DMS53 (cell line): ENCODE measurements around the gene SGCD.

Experiments
- DNase-seq: peaks from one replicate; lab custom pipeline; 2025; lab: John Stamatoyannopoulos, UW

The SGCD gene

DNA sequence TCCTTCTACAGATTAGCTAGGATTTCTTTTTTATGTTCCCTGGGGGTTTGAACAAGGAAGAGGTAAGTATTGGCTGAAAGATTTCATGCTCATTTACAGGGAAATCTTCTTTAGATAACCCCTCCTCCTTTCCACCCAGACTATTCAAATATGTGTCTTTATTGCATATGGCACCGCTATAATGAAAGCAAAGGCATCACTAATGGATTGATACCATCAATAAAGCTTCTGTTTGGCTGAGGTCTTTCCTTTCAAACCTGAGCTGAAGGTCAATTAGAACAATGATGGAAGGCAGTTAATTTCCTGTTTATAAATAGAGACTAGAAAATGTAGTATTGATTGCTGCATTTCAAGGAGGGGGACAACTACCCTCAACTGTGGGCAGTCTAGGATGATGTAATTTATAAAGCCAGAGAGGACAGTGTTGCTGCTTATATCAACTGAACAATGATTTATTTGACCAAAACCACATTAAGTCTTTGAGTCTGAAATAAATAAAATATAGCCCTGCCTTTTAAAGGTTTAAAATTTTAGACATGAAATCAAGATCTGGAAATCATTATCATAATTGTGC lies 132.9 kb downstream of the SGCD start:
- DNase-seq, result no peak

DNA sequence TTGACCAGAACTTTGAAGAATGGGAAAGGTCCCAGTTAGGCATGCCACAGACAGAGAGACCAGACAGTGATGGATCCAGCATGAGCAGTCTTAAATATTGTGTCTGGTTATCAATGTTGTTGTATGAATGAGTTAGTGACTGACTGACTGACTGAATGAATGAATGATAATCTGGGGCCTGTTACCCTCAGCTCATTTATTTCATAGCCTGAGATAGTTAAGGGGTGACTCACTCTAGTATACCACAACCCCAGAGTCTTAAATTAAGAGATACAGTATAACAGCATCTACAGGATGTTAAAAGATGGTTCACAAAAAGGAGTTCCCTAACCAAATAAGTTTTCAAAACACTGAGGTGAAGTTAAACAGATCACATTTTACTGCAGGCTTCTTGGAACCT lies 133.5 kb downstream of the SGCD start:
- no peak for DNase-seq

DNA sequence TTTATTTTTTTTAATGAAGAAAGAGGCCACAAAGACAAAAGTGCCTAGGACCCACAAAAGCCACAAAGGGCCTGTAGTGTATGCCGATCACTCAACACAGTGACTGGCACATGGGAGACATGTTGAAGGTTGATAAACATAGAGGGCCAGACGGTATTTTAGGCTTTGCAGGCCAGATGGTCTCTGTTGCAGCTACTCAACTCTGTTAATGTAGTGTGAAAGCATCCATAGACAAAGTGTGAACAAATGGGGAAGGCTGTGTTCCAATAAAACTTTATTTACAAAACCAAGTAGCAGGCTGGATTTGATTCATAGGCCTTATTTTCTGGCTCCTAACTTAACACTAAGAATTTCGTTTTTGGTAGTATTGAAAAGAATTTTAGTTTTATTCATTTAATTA lies 139.9 kb downstream of the SGCD start:
- no peak for DNase-seq

DNA sequence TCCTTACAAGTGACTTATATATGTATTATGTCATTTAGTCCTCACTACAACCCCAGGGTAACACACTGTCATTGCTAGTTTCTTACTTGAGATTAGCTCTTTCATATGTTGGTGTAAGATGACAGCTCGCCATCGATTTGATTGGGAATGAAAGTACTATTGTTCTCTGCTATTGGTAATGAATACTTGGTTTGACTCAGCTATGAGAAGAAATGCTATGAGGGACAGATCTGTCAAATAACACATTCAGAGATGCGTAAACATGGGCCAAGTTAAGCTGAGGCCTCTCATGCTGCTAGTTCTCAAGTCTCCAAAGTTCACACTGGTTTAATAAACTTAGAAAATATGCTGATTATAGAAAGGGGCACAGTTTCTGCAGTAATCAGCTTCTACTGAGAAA lies 142.7 kb downstream of the SGCD start:
- DNase-seq, result no peak

DNA sequence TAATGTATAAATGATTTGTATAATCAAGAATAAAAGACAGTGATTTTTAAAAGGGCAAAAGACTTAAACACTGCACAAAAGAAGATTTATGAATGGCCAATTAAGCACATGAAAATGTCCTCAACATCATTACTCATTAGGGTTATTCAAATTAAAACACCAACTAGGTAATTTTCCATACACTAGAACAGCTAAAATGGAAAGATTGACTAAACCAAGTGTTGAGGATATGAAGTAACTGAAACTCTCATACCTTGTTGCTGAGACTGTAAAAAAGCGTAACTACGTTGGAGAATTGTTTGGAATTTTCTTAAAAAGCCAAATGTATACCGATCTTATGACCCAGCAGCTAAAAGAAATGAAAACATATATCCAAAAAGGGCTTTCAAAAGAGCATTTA lies 144.9 kb downstream of the SGCD start:
- DNase-seq, result no peak

DNA sequence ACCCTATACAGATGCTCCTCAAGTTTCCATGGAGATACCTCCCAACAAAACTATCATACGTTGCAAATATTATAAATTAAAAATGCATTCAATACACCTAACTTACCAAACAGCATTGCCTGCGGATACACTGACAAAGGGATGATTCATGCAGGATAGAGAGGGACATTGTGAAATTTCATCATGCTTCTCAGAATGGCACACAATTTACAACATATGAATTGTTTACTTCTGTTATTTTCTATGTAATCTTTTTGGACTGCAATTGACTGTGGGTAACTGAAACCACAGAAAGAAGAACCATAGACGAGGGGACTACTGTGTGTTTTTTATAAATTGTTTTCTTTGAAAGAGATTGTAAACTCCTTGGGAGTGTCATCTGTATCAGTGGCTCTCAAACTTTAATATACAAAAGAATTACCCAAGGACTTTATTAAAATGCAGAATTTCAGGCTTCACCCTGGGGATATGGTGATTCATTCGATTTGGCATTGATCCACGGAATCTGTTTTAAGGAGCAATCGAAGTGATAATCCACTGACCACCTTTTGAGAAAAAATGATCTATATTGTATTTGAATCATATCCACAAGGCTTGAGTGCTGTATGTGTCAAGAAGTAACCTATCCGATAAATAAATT lies 146.4 kb downstream of the SGCD start:
- no peak for DNase-seq

DNA sequence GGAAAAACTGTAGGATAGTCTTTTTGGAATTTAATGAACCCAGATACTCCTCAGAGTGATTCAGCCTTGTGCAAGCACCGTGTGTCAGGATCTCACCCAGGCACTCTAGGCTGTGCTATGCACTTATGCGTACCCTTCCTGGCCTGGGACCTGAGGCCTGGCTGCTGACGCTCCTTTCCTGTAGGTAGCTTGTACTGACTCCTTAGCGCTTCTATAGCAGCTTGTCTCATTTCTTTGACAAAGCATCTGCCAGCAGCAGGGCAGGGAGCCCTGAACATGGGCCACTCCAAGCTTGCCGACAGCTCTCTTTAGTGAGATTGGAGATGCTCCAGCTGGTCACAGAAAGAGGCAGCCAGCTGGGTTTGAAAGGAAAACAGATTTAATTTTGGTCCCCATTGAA lies 147.3 kb downstream of the SGCD start:
- DNase-seq, result no peak

DNA sequence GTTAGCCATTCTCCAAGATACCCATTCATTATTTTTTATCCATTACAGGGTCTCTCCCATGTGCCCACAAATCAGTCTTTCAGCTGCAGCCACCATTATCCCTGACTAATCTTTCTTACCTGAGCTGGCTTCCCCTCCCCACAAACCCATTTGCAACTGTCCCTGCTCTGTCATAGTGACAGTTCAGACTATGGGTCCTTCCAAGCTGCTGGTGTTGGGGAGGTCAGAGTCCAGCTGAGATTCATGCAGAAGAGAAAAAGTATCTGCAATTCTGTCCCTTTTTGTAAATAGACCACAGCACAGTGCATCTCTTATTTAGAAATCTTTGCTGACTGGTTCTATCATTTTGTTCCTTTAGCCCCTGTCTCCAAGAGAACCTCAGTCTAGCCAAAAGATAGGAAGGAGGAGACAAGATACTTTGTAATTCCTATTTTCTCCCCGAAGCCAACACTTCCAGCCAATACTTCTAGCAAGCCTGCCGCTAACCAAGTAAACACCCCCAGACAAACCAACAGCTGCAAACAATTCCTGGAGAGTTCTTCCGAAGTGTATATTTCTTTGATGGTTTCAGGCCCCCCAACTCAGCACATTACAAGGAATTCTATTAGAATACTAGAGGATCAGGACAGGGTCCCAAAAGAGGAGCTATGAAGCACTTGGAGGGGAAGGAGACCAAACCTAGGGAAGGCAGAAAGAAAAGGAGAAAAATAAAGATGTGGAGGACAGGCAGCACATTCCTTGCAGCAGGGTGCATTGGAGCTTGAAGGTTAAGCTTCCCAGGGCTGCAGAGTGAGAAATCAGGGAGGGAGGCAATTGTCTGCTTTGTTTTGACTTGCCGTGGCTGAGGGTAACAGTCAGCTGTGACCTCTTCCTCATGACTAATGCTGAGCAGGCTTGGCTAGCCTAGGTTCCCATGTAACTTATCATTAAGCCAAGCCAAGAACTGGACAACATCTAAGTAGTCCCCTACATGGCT lies 148.5 kb downstream of the SGCD start:
- DNase-seq, result peak; percentile 35

DNA sequence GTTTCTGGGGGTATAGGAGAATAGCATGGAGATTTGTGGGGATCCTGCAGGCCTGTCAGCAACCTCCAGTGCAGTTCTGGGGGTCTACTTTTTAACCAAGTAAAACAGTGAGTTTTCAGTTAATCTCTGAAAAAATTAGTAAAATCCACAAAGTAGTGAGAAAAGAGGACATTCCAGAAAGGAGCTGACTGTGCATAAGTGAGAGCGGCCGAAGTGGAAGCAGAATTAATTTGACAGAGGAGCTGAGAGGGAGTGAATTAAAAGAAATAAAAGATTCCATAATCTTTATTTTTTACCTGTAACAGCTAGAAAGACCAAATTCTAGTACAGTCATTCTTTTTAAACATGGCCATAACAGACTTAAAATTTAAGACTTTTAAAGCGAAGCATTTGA lies 149.2 kb downstream of the SGCD start:
- DNase-seq, result no peak

DNA sequence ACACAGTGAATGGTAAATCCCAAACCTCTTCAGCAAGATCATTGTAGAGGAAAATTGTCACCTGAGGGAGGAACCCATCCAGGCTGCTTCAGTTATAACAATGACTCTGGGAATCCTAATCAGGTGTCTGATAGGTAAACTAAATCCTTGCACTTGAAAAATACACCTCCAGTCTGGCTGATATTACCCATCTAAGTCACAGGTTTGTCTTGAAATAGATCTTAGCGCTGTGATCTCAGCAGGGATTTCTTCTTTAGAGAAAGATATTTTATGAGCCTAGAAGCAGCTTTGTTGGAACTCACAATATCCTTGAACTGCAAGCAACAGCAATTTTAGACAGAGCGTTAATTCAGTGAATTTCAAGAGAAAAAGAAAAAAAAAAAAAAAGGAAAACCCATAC lies 149.7 kb downstream of the SGCD start:
- no peak for DNase-seq

DNA sequence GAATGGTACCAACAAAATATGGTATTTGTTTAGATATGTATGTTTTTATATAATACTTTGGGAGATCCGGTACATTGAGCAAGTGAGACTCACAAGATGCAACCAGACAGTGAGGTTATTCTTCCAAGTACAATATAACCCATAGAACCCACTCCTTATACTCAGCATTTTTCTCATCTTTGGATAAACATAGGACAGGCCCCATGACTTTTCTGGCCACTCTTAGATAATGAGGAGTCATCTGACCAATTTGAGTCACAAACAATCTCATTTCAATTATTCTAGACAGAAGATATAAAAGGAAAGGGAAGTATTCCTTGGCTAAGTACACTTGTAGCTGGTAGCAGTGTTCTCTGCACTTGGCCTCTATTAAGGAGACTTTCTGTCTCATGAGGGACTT lies 150.2 kb downstream of the SGCD start:
- DNase-seq, result no peak

DNA sequence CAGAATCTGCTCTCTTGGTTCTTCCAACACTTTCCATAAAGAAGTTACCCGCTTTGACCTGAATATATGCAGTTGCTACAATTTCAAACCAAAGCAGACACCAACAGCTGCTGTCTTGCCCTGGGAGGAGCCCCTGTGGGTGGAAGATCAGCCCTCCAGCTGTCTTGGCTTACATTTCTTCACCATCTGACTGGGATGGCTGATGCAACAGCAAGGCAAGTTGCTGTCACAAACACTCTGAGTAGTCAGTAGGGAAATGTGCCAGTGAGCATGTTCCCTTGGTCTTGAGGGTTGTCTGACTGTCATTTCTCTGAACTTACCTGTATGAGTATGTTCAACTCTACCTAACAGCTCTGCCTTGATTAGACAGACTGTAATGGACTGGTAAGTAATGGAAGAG lies 152.9 kb downstream of the SGCD start:
- peak; percentile 24 for DNase-seq

DNA sequence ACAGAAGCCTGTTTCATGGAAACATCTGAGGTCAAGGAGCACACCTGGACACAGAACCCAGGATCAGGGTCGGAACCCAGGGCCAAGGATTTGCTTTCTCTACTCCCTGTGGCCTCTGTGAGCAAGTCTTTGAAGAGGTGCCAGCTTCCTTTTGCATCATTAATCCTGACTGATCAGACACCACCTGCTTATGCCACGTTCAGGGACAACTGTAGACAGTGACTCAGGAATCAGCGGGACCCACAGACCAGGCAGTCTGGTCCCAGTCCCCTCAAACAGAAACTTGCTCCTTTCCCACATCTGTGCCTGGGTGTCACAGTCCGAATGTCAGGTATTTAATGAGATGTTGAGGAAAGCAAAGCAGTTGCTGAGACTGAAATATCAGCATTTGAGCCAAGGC lies 154.8 kb downstream of the SGCD start:
- peak; percentile 51 for DNase-seq

DNA sequence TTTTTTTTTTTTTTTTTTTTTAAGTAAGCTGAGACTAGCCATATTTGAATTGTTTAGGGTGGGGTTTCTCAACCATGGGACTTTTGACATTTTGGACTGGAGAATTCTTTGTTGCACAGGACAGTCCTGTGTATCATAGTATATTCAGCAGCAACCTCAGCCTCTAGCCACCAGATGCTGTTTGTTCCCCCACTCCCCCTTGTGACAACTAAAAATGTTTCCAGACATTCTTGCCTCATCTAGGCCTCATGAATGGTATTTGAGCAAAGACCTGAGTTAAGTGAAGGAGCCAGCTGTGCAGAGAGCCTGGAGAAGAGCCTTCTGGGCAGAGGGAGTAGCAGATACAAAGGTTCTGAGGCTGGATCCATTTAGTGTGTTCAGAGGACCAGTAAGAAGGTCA lies 155.9 kb downstream of the SGCD start:
- DNase-seq, result no peak

DNA sequence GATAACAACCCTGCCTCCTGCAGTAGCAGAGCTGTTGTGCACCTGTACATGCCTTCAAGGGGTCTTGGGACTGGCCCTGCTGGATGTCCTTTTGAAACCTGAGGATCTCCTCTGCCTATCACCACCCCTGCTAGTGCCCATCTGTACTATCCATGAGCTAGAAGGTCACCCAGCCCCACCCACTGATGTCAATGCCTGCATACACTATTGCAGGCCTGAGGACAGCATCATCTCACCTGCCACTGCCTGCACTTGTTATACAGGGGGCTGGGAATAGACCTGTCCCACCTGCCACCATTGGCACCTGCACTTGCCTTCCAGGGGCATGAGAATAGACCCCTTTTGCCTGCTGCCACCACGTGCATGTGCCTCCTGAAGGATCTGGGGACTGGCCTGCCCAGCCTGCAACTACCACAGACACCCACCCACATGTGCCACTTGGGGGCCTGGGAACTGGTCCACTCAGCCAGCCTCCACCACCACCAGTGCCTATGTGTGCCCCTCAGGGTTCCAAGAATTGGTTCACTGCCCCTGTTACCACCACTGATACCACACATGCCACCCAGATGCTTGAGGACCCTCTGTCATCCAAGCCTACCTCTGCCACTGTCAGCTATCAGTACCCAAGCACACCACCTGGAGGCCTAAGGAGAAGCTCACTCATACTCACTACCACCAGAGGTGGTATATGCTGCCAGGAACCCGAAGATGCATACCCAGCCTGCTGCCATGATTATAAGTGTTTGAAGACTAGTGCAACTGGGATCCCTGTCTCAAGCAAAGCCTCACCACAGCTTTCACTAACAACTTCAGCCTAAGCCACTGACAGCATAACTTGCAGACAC lies 159.7 kb downstream of the SGCD start:
- no peak for DNase-seq

DNA sequence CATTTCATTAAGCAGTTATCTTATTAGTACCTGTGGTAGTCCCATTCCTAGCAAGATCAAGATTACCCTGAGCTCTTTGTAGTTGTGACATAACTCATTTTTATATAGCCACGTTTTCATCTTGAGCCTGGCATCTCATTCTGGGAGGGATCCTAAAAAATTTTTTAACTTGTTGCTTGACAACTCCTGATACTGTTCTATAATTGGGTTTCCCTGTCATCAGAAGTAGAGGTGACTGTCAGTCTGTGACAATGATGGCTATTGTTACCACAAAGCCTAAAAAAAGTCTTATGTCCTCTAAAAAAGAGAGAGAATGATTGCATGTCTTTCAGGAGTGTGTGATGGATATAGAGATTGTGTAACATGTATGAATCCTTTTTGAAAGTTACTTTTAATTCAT lies 164.8 kb downstream of the SGCD start:
- no peak for DNase-seq

DNA sequence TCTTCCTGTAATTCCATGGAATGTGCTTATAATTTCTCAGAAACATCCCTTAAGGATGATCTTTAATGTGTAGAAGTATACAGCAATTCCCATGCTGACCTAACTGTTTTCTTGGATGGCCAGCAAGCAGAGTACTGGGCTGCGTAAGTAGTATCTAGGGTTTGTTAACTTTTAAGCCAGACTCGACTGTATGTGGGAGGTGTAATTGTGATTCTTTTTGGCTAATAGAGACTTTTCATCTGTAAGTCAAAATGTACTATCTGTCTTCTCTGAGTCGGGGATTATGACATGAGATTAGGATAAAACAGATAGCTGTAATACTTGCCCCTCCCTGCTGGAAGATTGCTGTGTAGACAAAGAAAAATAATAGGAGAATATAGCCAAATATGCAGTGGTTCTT lies 169.3 kb downstream of the SGCD start:
- no peak for DNase-seq

DNA sequence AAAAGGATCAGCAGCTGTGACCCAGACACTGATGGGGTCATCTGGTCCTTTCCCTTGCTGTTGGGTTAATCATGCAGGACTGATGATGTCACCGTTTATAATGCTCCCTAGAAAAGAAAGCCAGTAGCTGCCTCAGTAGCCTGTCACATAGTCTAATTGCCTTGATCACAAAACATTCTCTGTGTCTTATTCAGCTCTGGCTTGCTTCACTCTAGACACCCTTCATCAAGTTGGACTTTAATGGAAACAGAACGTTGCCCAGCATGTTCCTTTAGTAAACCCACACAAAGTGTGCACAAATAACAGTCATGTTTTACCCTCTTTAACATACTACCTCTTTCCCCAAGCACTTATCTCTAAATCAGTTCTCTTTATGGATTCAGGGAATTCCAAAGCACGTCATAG lies 170.8 kb downstream of the SGCD start:
- no peak for DNase-seq

DNA sequence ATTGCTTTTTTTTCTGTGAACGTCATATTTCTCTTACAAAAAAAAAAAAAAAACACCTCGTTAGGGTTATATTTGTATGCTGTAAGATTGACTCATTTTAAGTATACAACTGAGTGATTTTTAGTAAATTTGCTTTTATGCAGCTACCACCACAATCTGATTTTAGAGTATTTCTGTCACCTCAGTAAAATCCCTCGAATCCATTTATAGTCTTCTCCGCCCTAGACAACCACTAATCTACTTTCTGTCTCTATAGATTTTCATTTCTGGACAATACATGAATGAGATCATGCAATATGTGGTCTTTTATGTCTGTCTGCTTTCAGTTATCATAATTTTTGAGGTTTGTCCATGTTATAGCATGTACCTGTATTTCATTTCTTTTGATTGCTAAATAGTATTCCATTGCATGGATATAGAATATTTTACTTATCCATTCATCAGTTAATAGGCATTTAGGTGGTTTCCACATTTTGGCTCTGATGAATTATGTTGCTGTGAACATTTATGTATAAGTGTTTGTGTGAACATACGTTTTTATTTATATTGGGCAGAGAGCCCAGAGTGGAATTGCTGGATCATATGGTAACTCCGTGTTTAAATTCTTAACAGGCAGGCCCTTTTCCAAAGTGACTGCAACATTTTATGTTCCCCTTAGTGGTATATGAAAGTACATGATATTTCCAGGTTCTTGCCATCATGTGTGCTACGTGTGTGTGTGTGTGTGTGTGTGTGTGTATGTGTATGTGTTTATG lies 171.4 kb downstream of the SGCD start:
- no peak for DNase-seq

DNA sequence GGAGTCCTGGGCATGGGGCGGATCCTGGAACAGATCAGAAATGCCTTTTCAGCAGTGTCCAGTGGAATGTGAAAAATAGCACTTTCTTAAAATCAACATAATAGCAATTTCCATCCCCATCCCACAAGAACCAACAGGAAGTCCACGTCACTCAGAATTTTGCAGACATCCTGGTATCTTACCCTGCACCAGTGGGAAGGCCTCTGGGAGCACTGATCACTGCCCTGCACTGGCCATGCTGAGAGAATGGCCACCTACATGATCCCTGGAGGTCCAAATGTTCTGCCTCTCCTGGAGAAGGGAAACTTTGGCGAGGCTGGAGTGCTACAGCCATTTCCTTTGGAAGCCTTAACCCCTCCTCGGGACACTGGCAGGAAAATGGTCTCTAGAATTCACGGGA lies 173.8 kb downstream of the SGCD start:
- DNase-seq, result no peak

DNA sequence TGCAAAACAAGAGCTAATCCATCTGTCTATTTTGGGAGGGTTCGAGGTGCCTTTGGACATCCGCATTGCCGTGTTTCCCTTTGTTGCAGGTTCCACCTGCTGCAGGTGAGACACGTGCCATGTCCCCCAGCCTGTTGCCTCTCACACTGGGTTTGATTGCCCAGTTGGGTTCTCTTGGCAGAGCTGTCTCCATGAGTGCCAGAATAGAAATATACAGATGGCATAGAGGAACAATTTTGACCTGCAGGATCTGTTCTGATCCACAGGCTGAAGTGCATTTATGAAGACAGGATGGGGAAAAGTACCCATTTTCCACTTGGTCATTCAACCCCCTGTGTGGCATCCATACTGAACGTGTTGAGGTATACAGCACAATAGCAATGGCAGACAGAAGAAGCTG lies 178.1 kb downstream of the SGCD start:
- peak; percentile 87 for DNase-seq
